HG02938 (cell line): ENCODE results near the gene TRABD2B.
"Not testable (repeated sequence)": the region's sequence is repeated elsewhere in the genome, so short reads cannot be mapped to it uniquely, and the experiment has no call there.

Source experiments
- ATAC-seq: cut with Tn5 transposase; IDR thresholded peaks from one replicate; pipeline ENCODE4 v1.9.1; 2021; ENCODE audit warnings: mild to moderate bottlenecking, moderate library complexity; ENCODE audit not compliant: unreplicated experiment

Gene TRABD2B

GRCh38 chr1:47970882-47971281 is 26.3 kb downstream of the TRABD2B start:
- no peak for ATAC-seq

- ATAC-seq, result no peak
Observed at GRCh38 chr1:47969478-47969877, 27.7 kb downstream of the TRABD2B start.

- ATAC-seq, result no peak
Observed at GRCh38 chr1:47968556-47968888, 28.7 kb downstream of the TRABD2B start.

GRCh38 chr1:47967864-47968555 is 29.2 kb downstream of the TRABD2B start:
- no peak for ATAC-seq

GRCh38 chr1:47965816-47966215 is 31.4 kb downstream of the TRABD2B start:
- no peak for ATAC-seq

GRCh38 chr1:47964636-47965035 is 32.5 kb downstream of the TRABD2B start:
- ATAC-seq, result no peak

GRCh38 chr1:47963568-47964358 is 33.4 kb downstream of the TRABD2B start:
- no peak for ATAC-seq

- no peak for ATAC-seq
Observed at GRCh38 chr1:47962750-47963492, 34.3 kb downstream of the TRABD2B start.

- ATAC-seq, result not testable (repeated sequence)
Observed at GRCh38 chr1:47961835-47962234, 35.4 kb downstream of the TRABD2B start.

- ATAC-seq, result not testable (repeated sequence)
Observed at GRCh38 chr1:47956491-47956890, 40.7 kb downstream of the TRABD2B start.

- no peak for ATAC-seq
Observed at GRCh38 chr1:47953661-47954060, 43.5 kb downstream of the TRABD2B start.

GRCh38 chr1:47951545-47952235 is 45.5 kb downstream of the TRABD2B start:
- ATAC-seq, result no peak

- ATAC-seq, result no peak
Observed at GRCh38 chr1:47951026-47951425, 46.2 kb downstream of the TRABD2B start.

- ATAC-seq, result no peak
Observed at GRCh38 chr1:47950471-47950870, 46.7 kb downstream of the TRABD2B start.

- no peak for ATAC-seq
Observed at GRCh38 chr1:47948126-47948525, 49.1 kb downstream of the TRABD2B start.

- no peak for ATAC-seq
Observed at GRCh38 chr1:47947531-47947930, 49.7 kb downstream of the TRABD2B start.

- no peak for ATAC-seq
Observed at GRCh38 chr1:47944561-47944960, 52.6 kb downstream of the TRABD2B start.

GRCh38 chr1:47942240-47942629 is 55.0 kb downstream of the TRABD2B start:
- no peak for ATAC-seq

GRCh38 chr1:47941609-47942239 is 55.5 kb downstream of the TRABD2B start:
- no peak for ATAC-seq

- ATAC-seq, result no peak
Observed at GRCh38 chr1:47940779-47941178, 56.4 kb downstream of the TRABD2B start.

GRCh38 chr1:47940326-47940725 is 56.9 kb downstream of the TRABD2B start:
- no peak for ATAC-seq
